IPS DF 4.7 (cell line): ENCODE results near the gene LOXL4.
"Not testable (repeated sequence)": the region's sequence is repeated elsewhere in the genome, so short reads cannot be mapped to it uniquely, and the experiment has no call there.

Experiments
- DNase-seq: peaks from one replicate; pipeline ENCODE4 v3.0.0-alpha.2; 2013; ENCODE audit warnings: low spot score; ENCODE audit errors: extremely low read depth

The LOXL4 gene

DNA sequence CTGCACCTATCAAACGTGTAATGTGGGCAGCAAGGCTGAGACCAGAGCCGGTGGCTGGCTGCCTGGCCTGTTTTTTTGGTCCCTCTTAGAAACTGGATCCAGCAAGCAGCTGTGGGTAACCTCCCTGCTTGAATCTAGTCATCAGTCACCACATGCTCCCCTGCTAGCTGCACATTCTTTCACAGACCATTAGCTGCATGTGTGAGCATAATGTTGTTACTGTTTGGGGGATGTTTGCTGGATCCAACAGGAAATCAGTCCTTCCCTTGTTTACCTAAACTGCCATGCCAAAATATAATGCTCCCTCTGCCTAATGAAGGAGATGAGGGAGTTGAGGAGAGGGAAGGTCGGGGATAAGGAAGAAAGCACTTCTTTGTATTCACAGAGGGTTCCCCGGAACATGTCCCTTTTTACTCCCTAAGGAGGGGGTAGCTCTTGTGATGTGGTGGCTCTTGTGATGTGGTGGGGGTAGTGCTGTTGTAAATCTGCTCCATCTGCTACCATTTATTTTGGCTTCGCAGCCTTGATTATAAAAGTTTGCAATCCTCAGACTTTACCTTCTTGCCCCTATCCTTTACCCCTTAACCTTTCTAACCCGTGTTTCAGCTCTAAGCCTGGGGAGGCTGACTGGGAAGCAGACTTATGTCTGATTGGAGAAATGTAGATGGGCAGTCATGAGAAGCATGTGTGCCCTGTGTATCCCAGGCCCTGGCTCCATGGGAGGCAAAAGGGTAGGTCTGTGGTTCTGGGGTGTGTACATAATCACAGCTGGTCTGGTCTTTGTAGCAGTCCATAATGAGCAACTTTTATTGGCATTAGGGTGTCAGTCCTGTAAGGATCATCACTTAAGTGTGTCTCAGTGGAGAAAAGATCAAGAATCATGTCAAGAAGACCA, 20.8 kb downstream of the LOXL4 start:
- DNase-seq: no peak

DNA sequence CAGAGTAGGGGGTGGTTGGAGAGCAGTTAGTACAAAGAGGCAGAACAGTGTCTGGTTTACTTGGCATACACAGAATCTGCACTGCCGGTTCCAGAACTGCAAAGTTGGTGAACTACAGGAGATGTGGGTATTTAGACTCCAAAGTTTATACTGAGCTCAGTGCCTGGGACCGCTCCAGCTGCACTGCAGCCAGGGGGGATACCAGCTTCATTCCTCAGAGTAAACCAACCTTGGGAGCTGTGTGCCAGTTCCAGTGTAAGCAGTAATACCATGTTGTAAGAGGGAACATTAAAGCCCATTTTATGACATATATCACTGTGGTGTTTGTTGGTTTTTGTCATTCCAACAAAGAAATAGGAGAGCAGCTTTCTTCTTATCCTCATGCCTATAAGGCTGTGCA, 23.4 kb downstream of the LOXL4 start:
- DNase-seq: no peak

DNA sequence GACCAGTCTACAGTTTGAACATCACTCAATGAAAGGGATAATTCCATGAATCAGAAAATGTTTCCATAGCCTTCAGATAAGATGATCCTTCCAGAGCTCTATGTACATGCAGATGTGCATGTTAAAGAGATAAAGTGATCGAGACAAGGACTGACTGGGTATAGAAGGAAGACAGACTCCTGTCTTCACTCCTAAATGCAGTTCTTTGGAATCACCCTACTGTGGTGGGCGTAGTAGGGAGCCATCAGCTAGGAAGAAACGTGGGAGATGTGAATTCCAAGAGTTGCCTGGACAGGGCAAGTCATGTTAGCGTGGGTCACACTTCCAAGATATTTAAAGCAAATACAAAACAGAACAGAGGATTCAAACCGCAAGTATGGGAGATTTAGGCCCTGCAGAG, 23.9 kb downstream of the LOXL4 start:
- no peak for DNase-seq

DNA sequence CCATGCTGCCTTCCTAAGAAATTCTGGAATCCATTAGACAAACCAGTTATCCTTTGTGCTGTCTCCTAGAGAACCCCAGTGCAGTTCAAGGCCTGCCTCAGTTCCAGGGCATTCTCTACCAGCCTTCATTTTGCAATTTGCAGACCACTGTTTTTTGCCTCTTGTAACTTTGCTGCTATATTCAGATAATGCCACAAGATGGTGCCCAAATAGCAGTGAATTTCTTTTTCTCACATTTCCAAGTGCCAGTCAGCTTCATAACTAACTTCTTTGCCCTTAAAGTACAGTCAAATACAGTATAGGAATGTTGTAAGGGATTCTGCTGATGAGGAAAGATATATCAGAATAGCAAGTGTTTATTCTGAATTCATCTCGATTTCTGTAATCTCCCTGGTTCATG, 25.2 kb downstream of the LOXL4 start:
- no peak for DNase-seq

DNA sequence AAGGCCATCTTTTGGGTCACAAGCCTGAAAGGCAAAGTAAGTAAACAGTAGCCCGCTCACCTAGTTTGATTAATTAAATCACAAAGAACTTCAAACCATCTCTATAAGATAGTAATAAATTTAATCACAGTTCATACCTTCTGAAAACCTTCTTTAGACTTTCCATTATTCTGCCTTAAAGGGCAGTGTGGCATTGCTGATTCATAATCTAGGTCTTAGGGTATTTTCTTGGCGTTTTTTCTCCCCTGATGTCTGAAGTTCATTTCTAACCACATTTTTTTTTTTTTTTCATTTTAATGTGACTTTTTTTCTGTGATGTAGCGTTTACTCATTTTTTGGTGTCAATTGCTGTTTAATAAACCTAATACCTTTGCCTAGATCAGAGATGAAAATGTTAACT, 27.5 kb downstream of the LOXL4 start:
- DNase-seq: no peak

DNA sequence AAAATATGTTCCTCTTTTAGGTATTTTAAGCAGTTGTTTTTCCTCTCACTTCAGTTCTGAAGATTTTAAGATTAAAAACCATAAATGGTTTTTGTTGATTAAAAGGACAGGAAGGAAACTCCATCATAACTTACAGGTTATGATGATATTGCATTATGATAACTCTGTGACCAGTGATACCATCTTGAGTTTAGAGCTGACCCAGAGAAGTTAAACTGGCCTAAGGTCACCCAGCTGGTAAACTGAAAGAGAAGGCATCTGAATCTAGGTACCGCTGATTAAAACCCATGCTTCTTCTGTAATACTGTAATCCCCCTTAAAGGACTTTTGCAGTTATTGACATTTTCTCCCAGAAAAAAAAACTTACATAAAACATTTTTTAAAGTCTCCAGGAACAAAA, 29.6 kb downstream of the LOXL4 start:
- no peak for DNase-seq

DNA sequence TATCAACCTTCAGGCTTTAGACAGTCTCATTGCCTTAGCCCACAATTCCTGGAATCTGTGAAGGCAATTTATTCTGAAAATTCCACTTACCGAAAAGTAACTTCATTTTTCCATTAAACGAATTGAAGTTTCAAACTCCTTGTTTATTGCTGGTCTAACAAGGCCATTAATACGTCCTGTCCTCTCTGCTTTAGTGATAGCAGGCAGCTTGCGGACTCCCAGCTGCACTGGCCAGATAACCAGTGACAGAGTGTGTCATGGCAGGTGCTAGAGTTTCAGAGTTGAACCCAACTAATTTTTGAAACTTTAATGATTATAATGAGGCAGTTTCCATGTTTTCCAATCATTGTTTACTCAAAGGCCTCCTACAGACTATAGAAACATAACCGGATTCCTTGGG, 31.1 kb downstream of the LOXL4 start:
- no peak for DNase-seq

DNA sequence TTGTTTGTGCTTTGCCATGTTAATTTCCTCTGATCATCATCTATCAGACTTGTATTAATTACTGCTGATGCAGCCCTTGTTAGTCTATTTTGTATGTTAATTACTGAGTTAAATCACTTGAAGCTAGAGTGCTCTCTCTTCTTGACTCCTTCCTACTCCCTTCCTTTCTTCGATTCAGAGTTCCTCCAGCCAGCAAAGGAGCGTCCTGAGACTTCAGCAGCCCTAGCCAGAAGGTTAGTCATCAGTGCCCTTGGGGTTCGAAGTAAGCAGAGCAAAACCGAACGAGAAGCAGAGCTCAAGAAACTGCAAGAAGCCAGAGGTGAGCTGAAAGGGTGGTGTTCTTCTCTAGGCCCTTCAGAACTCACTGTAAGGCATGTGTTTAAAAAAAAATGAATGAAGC, 32.1 kb downstream of the LOXL4 start:
- no peak for DNase-seq

DNA sequence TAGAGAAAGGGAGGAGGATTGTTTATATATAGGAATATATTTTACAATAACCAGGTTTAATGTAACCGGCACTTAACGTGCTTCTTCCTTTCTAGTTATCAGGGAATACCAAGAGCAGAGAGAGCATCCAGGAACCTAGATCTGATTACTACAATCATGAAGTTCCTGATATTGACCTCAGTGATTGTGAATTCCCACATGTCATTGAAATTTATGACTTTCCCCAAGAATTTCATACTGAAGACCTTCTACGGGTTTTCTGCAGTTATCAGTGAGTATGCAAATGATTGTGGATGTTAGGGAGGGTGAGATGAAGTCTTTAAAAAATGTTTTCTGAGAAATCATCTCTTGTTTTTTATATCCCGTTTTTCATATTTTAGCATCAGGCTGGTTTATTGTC, 36.6 kb downstream of the LOXL4 start:
- DNase-seq: no peak

DNA sequence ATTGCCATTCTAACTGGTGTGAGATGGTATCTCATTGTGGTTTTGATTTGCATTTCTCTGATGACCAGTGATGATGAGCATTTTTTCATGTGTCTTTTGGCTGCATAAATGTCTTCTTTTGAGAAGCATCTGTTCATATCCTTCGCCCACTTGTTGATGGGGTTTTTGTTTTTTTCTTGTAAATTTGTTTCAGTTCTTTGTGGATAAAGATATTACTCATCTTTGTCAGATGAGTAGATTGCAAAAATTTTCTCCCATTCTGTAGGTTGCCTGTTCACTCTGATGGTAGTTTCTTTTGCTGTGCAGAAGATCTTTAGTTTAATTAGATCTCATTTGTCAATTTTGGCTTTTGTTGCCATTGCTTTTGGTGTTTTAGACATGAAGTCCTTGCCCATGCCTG, 39.7 kb downstream of the LOXL4 start:
- not testable (repeated sequence) for DNase-seq

DNA sequence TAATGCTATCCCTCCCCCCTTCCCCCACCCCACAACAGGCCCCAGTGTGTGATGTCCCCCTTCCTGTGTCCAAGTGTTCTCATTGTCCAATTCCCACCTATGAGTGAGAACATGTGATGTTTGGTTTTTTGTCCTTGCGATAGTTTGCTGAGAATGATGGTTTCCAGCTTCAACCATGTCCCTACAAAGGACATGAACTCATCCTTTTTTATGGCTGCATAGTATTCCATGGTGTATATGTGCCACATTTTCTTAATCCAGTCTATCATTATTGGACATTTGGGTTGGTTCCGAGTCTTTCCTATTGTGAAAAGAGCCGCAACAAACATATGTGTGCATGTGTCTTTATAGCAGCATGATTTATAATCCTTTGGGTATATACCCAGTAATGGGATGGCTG, 40.3 kb downstream of the LOXL4 start:
- DNase-seq: not testable (repeated sequence)

DNA sequence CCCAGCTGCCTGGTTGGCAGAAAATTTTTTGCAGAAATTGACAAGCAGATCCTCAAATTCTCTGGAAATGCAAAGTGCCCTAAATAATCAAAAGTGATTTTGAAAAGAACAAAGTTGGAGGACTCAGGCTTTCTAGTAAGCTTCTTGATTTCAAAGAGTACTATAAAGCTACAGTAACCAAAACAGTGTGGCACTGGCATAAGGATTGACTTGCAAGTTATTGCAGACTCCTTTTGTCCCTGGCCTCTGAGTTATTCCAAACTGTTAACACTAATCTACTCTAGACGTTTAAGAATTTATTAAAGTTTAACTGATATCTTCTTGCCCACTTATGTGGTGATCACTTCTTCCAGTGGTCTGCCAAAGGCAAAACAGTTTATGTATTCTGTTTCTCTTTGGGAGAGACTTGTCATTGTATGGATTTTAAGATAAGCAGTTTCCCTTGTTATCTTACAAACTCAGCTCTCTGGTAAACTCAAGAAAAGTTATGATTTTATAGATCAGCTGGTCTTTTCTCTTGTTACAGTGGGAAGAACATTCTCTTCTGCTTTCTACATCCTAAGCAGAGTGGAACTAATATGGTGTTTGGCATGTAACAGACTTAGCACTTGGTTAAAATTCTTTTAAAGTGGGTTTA, 41.4 kb downstream of the LOXL4 start:
- no peak for DNase-seq

DNA sequence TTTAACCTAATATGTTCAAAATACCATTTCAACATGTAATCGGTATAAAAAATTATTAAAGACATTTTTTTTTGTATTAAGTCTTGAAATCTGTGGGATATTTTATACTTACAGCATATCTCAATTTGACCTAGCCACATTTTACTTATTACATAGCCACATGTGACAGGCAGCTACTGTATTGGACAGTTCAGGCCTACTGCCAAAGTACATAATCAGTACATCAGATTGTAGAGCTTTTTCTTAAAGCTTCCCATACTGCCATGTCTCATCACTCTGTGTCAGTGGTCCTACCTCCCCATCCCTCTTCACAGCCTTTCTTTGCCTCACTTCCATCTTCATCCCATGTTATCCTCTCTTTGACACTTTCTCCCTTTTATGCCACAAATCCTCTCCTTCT, 43.0 kb downstream of the LOXL4 start:
- DNase-seq: no peak

DNA sequence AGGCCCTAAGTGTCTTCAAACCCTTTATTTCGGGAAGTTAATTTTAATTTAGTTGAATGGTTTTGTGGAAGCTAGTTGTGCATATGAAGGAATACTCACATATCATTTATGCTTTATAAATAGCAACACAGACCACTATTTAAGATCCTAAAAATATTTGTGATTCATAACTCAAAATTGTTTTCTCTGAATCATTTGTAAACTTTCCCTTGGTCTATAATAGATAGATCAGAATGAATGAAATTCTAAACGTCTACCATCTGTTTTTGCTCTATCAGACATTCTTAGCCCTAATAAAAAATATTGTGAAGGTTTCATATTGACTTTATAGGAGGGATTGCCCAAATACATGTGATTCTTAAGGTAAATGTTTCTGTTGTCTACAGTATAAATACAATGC, 43.5 kb downstream of the LOXL4 start:
- DNase-seq: no peak

DNA sequence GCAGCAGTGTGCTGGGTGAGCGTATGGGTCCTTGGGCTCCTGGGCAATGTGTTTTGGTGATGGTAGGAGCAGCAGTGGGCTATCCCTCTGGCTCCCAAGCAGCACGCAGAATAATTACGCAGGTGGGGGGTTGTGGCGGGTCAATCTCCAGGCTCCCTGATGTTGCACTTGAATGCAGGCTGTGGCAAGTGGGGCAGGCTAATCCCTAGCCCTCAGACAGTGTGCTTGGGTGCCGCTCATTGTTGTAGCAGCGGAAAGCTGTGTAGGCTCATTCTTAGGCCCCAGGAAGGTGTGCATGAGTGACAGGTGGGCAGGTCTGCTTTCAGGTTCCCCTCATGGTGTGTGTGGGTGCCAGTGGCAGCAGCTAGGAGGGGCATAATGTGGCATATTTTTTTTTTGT, 44.1 kb downstream of the LOXL4 start:
- DNase-seq: no peak

DNA sequence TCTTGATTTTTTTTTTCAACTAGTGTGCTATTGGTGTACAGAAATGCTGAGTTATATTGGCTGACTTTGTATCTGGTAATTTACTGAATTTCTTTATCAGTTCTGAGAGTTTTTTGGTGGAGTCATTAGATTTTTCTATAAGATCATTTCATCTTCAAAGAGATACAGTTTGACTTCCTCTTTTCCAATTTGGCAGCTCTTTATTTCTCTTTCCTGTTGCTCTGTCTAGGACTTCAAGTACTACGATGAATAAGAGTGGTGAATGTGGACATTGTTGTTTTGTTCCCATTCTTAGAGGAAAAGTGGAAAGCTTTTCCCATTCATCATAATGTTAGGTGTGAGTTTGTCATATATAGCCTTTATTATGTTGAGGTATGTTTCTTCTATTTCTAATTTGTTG, 50.2 kb downstream of the LOXL4 start:
- no peak for DNase-seq

DNA sequence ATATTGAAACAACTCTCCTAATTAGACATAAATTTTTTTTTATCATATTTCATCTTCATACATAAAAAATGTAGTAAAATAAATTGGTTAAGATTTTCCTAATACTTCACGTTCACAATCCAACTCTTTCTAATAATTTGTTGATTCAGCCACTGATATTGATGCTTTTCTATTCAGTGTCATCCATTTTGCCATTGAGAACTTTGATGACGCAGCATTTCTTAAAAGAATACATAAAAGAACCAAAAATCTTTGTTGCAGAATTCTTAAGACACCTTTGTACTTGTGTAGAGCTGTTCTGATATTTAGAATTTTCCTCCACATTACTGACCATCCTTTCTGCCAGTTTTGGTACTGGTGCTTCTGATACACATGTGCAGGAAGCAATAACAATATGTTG, 52.6 kb downstream of the LOXL4 start:
- no peak for DNase-seq

DNA sequence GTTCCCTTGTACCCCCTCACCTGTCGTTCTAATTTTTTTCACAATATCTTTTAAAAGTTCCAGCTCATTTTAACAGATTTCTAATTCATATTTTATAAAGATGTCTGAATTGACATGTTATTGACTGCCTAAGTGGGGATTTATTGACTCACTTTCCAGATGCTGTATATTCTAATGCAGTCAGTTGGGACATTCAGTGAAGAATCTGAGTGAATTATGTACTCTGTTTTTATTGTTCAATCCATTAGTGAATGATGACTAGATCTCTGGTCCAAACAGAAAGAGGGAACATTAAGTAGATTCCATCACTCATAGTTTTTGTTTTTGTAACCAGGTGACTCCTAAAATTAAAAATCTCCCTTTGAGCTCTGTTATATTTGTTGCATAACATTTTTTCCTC, 54.3 kb downstream of the LOXL4 start:
- DNase-seq: no peak

DNA sequence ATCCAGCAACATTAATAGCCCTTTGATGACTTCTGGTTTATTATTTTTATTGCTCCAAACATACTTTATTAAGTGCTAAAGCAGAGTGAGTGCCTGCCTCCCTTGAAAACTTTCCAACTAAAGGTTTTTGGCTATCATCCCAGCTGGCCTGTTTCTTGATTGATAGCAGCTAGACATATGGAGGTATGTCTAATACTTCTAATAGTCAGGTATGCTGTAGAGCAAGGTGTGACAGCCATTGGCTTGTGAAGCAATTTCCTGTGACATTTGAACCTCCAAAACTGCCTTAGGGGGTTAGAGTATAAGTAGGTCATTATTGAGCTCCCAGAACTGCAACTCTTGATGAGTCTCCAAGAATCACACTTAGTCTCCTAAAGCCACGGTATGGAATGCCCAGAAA, 55.8 kb downstream of the LOXL4 start:
- no peak for DNase-seq

DNA sequence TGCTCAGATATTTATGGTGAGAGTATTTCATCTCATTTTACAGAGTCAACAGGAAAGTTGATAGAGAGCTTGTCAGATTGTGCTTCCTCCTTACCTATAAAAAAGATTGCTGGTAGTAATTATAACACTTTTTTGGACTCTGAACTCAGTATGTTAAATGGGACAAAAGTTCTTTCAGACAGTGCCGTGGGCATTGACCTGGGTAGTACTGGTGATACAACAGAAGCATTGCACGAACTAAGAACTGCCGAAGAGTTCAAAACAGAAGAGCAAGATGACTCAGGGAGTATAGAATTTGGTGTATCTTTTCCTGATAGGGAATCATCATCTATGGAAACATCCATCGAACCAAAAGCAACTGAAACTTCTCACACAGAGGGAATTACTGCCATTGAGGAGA, 58.6 kb downstream of the LOXL4 start:
- no peak for DNase-seq

DNA sequence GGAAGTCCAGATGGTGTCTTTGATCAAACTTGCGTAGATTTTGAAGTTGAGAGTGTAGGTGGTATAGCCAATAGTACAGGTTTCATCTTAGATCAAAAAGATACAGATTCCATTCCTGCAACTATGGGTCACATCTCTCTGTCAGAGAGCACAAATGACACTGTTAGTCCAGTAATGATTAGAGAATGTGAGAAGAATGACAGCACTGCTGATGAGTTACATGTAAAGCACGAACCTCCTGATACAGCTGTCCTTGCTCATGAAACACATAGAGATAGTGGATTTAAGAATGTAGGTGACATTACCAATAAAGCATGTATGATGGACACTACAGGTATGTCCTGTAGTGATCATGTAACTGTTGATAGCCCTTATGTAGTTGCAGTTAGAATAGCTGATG, 59.1 kb downstream of the LOXL4 start:
- no peak for DNase-seq

DNA sequence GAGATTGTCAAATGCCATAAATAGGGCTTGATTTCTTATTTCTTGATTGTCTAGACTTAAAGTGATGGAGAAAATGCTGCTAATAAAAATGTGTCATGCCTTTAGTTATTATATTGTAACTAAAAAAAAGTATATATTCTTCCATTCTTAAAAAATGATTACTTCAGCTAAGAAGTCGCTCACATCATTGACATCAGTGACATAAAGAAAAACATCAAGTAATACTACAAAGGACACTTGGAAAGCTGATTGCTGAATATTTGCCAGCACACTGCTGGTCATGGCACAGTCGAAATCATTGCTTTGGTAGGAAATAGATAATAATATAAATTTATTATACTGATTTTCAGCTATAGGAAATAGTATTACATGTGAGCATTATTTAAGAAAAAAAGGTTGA, 62.6 kb downstream of the LOXL4 start:
- no peak for DNase-seq

DNA sequence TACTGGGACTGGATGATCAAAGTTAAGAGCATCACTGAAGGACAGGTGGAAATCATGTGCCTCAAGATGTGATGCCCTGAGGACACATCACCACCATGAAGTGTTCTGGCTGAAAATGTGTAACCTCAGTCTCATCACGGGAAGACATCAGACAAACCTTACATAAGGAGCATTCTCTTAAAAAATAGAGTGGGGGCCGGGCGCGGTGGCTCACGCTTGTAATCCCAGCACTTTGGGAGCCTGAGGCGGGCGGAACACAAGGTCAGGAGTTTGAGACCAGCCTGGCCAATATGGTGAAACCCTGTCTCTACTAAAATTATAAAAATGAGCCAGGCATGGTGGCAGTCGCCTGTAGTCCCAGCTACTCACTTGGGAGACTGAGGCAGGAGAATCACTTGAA, 65.6 kb downstream of the LOXL4 start:
- no peak for DNase-seq
